SIG-M5 (cell line): Measurements from ENCODE around the gene MRTFB.
"Not testable (repeated sequence)": the region's sequence is repeated elsewhere in the genome, so short reads cannot be mapped to it uniquely, and the experiment has no call there.

Experiments
- DNase-seq: peaks from one replicate; lab custom pipeline; 2025; lab: John Stamatoyannopoulos, UW

Gene MRTFB

DNA sequence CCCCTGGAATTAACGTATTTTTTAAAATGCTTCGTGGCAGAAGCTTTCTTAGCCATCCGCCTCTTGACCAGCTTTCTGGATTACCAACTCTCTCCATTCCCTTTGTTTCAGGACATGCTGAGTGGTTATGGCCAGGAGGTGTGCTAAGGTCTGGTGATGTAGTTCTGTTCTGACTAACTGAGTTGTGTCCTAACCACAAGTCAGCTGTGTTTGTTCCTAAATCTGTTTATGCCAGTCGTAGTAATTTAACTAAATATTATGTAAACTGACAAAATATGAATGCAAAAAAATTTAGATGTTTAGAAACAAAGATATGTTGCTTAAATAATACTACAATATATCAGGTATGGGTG lies 61.6 kb downstream of the MRTFB start:
- no peak for DNase-seq

DNA sequence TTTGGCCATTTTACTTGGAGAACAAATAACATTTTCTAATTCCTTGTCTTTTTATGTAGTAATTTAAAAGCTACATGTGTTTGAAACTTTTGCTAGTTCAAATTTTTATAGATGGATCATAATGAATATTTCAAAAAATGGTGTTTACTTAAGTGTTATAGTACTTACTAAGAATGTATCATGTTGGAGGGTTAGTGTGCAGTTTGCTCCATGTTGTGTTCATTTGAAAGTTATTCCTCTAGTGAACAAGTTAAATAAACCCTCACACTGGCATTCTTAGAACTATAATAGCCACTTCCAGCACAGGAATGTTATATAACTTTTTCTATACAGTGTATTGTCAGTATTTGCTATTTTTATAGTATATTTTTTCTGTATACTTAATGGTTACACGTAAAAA lies 62.8 kb downstream of the MRTFB start:
- DNase-seq: no peak

DNA sequence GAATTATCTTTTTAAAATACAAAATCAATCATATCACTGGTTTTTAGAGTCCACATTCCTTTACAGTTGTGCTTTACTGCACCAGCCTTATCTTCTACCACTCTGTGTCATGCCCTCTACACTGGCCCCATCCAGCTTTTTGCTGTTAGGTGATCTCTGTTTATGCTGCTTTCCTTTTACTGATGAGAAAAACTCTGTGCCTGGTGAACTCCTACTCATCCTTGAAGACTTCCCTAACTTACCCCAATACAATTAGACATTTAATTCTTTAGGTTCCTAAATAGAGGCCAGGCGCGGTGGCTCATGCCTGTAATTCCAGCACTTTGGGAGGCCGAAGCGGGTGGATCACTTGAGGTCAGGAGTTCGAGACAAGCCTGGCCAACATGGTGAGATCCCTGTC lies 64.6 kb downstream of the MRTFB start:
- DNase-seq: no peak

DNA sequence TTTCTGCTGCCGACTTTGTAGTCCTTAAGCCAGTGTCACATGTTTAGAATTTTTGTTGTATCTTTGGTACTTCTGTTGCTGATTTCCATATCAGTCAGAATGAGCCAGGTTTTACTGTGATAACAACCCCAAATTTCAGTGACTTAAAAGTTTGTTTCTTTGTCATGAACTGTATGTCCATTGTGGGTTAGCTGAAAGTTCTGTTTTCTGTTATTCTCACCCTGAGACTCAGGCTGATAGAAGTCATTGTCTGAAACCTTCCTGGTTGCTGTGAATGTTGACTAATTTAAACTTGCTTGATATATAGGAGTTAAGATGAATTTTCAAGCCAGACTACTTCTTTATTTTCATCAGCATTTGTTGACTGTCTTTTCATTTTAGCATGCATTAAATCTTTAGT lies 68.8 kb downstream of the MRTFB start:
- DNase-seq: no peak

DNA sequence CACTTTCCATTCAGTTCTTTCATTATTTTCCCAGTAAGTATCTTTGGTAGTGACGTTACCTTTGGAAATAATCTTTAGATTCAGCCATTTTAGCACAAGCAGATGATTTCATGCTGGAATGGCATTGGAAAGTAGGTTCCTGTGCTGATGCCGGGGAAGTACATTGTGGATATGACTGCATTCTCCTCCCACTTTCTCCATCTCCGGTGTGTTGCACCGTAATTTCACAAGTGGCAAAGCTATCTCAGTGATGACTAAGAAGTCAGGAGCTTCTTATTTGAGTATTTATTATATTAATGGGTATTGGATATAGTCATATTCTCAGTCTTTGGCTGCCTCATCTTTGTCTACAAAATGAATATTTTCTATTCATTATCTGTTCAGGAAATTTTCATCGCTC lies 69.8 kb downstream of the MRTFB start:
- no peak for DNase-seq

DNA sequence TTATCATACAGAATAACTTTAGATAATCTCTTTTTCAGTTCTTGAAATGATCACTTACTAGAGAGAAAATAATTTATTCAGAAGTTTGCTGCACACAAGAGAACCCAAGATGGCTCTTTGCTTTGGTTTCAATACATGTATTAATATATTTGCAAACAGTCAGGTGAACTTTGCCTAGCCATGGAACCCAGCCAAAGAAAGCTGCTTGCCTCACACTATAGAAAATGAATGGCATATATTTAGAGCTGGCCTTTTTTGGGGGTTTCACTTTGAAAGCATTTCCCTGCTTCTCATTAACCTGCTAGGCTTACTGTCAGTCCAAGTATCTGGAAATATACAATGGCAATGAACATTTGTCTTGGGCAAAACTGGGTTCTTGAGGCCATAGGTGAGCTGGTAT lies 75.3 kb downstream of the MRTFB start:
- no peak for DNase-seq

DNA sequence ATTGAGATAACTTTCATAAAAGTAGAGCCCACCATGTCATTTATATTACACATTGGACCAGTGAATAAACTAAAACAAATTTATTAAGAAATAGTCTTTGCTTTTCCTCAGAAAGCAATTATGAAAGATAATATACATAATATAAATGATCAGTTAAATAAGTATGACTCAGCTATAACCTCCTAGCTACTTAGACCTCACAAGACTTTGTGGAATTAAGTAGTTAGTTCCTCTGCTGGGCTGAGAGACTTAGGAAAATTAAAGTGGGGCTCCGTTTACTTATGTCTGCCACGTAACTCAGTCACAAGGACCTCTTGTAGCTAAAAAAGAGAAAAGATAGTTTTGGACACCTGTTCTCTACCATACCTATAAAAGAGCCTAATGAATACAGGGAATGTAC lies 76.9 kb downstream of the MRTFB start:
- no peak for DNase-seq

DNA sequence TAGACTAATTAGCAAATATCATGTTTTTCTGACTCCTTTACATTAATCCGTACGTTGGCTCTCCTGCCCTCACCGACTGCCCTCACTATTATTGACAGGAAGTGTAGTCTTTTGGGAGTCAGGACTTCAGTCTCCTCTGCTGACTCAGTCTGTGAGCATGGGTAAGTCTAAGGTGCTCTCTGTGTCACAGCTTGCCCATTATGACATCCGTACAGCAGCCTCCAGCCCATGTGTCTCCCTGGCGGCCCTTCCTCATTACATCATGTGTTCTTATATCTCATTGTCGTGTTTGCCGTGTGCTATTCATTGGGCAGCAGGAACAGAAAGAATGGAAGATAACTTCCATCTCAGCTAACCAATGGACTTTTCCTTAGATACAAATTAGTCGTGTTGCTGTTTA lies 77.5 kb downstream of the MRTFB start:
- DNase-seq: no peak

DNA sequence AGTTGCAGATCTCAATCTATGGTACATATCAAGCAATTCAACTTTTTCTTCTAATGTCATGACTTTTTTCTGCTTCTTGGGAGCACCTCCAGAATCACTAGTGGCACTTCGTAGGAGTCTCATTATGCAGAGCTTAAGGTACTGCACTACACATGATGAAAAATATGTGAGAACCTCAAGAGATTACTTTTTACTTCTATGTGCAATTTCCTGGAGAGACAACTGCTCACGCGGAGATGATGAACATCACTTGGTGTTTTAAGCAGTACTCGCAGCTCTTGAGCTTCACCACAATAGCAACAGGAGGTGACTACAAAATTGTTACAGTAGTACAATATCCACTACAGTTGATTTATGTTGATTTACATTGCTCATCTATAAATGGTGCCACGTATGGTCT lies 79.7 kb downstream of the MRTFB start:
- DNase-seq: no peak

DNA sequence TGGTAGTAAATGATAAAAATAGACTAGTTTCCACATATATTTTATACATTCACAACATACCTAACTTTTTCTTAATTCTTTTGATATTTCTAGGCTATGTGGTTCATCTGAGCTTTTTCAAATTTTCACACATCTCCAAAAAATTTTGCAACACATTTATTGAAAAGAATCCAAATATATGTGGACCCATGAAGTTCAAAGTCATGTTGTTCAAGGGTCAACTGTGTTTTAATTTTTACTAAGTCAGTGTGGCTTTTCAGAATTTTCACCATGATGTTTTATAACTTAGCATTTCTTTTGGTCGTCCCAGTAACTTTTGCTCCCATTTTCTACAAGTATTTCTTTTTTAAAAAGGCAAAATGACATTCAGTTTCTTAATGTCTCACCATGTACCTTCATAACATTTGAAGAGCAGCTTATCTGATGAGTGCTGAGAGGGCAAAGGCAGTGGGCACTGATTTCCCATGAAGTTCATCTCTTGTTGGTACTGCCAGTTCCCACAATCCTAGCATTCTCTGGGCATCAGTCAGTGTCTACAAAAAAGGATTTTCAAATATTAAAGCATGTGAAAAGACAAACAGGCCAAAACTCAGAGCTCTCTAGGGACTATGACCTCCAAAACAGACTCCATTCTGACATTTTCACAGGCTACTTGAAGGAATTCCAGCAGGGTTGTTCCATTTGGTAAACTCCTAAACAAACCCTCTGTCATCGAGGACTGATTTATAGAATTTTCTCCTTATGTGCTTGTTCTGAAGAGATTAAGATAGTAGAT lies 80.3 kb downstream of the MRTFB start:
- no peak for DNase-seq

DNA sequence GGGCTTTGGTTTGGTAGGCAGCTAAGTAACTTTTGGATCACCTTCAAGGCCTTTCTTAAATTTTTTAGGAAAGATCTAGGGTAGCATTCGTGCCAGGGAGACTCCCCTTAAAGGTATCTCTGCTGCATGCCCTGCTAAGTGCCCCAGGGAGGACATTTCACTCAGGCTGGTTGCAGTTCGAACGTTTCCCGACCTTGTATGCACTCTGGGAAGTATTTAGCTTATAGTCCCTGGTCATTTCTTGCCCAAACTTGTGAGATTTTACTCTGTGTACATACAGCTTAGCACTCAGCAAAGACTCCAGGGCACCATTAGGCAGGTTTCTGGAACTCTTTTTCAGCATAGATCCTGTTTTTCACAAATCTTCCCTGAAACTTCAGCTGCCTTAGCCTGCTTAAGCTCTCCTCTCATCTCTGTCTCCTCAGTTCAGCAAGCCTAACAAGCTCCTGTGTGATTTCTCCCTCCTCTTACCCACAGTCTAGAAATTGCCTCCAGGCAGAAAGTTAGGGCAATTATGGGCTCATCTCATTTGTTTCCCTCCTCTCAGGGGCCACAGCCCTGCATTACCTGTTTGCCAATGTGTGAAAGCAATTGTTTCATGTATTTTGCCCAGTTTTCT lies 84.6 kb downstream of the MRTFB start:
- no peak for DNase-seq

DNA sequence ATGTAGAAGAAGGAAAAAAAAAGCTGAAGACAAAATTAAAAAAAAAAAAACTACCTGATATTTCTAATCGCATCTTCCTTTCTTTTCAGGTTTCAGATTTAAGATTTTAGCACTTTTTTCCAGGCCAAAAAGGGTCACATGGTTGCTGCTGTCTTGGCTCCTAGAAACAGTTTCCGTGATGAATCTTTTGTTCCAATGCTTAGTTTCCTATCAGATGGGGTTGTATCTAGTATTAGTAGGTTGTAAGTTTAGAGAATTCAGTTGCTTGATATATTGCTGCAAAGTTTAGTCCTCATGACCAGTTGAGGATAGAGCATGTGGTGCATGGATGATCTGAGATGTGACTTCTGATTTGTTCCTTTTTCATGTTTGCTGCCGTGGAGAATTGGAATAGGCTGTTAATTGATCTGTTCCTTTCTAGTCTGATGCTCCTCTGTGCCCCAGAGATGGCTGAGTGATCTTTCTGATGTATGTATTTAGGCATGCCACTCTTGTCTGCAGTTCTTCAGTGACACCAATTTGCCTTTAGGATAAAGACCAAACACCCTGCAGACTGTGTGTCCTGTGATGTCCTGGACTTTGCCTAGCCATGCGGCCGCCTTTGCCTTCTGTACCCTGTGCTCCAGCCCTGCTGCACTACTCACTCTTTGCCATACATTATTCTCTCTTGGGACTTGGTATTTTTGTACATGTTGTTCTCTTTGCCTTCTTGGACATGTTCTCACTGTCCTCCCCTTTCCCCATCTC lies 94.0 kb downstream of the MRTFB start:
- no peak for DNase-seq

DNA sequence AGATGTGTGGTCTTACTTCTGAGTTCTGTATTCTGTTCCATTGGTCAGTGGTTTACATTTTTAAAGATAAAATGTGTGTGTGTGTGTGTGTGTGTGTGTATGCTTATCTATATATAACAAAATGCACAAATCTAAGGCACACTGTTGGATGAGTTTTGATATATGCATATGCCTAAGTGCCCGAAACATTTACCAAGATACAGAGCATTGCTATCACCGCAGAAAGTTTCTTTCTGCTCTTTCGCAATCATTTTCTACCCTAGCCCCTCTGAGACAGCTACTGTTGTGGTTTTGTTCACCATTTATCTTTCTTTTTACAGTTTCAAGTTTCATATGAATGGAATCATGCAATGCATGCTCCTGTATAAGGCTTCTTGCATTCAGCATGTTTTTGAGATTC lies 97.0 kb downstream of the MRTFB start:
- DNase-seq: no peak

DNA sequence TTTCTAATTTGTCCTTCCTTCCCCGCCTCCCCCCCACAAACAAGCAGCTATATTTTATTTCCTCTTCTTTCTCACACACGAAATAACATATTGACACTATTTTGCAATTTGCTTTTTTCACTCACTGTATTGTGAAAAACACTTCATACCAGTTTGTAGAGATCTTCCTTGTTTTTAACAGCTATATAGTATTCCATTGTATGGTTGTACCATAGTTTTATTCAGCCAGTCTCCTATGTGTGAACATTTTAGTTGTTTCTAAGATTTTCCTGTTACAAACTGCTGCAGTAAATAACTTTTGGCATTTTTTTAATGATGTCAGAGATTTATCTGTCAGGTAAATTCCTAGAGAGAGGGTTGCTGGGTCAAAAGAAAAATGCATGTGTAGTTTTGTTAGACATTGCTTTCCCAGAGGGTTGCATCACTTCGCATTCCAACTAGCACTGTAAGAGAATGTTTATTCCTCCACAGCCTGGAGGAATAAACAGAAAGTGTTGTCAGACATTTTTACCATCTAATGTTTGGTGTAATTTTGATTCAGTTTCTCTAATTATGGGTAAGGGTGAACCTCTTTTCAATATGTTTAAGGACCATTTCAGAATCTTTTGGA lies 101.2 kb downstream of the MRTFB start:
- no peak for DNase-seq

DNA sequence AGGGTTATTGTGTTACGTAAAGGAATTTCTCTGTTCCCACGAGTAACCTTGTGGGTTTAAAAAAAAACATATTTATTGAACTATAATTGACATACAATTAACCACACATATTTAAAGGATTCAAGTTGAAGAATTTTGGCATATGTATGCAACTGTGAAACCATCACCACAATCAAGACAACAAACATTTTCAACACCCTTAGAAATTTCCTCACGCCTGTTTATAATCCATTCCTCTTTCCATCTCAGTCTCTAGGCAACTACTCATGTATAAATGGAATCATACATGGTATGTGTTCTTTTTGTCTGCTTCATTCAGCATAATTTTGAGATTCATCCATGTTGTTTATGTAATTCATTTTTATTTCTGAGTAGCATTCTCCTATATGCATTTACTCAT lies 104.0 kb downstream of the MRTFB start:
- no peak for DNase-seq

DNA sequence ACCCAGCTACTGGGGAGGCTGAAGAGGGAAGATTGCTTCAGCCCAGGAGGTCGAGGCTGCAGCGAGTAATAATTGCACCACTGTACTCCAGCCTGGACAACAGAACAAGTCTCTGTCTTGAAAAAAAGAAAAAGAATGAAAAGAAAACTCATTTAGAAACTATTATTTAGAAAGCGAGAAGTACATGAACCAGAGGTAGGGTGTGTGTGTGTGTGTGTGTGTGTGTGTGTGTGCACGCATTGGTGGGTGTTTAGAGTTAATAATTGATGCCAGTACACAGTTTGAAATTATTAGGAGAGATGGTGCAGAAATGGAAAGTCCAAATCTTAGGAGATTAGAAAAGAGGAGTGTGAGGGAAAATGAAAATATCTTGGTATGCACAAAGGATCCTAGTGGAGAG lies 106.6 kb downstream of the MRTFB start:
- no peak for DNase-seq

DNA sequence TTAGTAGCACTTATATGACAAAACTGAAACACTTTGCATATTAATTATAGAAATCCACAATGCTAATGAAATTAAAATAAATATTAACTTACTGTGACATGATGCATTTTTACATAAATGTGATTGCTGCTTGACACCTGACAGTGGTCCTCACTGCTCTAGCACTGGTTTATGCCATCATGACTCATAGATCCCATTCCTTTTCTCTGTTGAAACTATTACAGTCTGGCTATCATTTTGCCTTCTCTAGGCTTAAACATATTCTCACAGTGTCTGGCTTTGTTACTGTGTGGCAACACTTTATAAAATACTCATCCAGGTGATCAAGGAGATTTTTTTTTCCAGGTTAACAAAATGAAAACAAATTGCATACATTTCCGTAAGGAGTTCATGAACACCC lies 108.0 kb downstream of the MRTFB start:
- no peak for DNase-seq

DNA sequence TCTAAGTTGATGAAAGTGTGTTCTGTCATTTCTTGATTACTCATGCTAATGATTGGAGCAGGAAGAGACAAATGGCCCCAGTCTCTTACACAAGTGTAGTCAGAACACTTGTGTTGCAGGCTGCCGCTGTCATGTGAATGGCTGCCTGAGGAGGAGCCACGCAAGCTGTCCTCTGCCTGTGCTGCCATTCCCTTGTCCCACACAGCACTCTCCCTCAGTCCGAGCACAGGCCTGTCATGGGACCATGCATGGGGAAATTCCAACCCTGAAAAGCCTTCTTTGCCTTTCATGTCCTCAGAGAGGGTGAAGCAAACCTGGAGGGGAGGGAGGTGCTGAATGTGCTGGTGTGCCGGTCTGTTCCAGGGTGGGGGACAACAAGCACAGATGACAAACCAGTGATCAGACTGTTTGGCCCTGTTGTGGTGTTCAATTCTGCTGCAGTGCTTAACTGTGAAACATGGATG lies 109.4 kb downstream of the MRTFB start:
- DNase-seq: no peak

DNA sequence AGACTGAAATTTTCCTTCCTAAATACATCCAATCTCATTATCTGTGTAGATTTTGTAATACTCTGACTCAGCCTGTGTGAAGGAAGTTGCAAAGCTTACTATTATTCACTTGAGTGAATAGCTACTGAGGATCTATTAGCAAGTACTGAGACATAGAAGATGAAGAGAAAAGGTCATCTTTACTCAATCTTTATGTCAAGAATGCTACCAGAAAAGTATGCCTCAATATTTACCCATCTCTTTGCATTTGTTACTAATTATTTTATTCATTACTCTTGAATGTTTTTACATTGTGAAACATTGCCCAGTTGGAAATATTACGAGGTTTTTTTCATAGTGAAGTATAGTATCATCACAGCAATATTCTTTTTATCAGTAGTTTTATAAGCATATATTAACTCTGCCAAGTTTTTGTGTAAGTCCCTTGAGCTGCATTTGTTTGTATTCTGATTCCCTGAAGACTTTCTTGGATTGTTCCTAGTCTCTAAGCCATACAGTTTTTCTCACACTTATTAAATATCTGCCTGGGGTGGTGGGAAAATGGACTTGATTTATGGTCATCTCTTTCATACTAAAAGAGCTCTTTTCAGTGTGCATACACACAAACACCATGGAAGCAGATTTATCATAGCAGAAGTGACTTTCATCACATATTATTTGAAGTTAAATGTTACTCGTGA lies 110.4 kb downstream of the MRTFB start:
- no peak for DNase-seq

DNA sequence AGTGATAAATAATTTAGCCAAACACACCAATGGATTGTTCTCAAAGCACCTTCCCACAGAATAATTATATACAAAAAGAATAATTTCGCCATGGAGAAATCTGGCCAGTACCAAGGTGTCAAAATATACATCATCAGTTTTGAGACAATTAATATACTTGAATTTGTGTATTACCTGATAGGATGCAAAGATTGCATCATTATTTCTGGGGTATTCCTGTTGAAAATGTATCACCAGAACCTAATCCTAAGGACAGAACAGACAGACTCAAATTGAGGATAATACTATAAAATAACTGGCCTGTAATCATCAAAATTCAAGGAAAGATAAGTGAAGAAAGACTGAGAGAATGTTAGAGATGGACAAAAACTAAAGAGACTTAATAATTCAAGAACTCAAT lies 111.9 kb downstream of the MRTFB start:
- no peak for DNase-seq

DNA sequence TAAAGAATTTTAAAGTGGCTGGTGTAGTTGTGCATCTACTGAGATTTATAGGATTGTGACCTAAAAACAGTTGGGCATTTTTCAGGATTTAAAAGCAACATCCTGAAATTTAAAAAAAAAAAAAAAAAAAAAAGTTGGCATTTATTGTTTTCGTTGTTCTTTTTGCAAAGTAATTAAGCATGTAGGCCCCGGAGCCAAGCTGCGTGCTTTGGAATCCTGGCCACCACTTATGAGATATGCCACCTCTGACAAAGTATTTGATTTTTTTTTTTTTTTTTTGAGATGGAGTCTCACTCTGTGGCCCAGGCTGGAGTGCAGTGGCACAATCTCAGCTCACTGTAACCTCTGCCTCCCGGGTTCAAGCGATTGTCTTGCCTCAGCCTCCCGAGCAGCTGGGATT lies 112.8 kb downstream of the MRTFB start:
- not testable (repeated sequence) for DNase-seq
